Activated naive CD8-positive, alpha-beta T cell treated with anti-CD3 and anti-CD28 coated beads, Interleukin-2, amount 50 U/mL, for 24 hours (primary cell): ENCODE measurements around the gene OTOGL.

Source experiments
- ATAC-seq: fragments of 150-1000 bp; cut with Tn5 transposase; one replicate; pipeline ENCODE4 v1.10.0; 2021
- DNase-seq: peaks from one replicate; pipeline ENCODE4 v3.0.0; 2021
- H3K27ac Mint-ChIP-seq: one replicate; pipeline ENCODE4 v1.8.0; 2021; ENCODE audit warnings: mild to moderate bottlenecking, mixed read lengths
- H3K27me3 Mint-ChIP-seq: one replicate; pipeline ENCODE4 v1.8.0; 2021; ENCODE audit warnings: mixed read lengths
- H3K36me3 Mint-ChIP-seq: one replicate; pipeline ENCODE4 v1.8.0; 2021; ENCODE audit warnings: low read depth, mixed read lengths
- H3K4me1 Mint-ChIP-seq: one replicate; pipeline ENCODE4 v1.8.0; 2021; ENCODE audit warnings: mixed read lengths
- H3K4me3 Mint-ChIP-seq: one replicate; pipeline ENCODE4 v1.8.0; 2021; ENCODE audit warnings: mild to moderate bottlenecking, moderate library complexity, mixed read lengths
- H3K9me3 Mint-ChIP-seq: one replicate; pipeline ENCODE4 v1.8.0; 2021; ENCODE audit warnings: mixed read lengths

Gene OTOGL

DNA sequence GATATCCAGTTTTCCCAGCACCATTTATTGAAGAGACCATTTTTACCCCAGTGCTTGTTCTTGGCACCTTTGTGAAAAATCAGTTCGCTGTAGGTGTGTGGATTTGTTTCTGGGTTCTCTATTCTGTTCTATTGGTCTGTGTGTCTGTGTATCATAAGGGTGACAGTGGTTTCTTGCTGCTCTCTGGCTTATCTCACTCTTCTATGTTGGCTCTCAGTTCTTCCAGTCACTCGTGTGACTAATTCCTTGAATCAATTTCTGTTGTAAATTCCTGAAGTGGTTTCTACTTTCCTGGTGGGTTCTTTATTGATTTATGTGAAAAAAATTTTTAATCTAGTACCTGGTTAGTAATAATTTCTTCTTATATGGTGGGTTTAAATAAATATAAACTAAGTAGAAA is 58.3 kb downstream of the OTOGL start:
- DNase-seq, result no peak

GRCh38 chr12:80161612-80162011 is 62.3 kb downstream of the OTOGL start:
- H3K4me1 Mint-ChIP-seq, result no peaks in the 10 kb centered on the region
- H3K36me3 Mint-ChIP-seq, result no peaks in the 10 kb centered on the region
- H3K4me3 Mint-ChIP-seq, result no peak overlapping the region
- peaks cover 4% of the 10 kb centered on the region for H3K9me3 Mint-ChIP-seq
- ATAC-seq (no peak), DNase-seq (no peak)
- peaks cover 6% of the 10 kb centered on the region for H3K27me3 Mint-ChIP-seq
- no peak overlapping the region for H3K27ac Mint-ChIP-seq

More for the DNA sequence above, 58.3 kb downstream of the OTOGL start:
- no peak overlapping the region for H3K27ac Mint-ChIP-seq
- no peaks in the 10 kb centered on the region for H3K9me3 Mint-ChIP-seq
- no peak for ATAC-seq
- H3K4me3 Mint-ChIP-seq, result no peak overlapping the region
- peaks cover 2% of the 10 kb centered on the region for H3K4me1 Mint-ChIP-seq
- peaks cover 6% of the 10 kb centered on the region for H3K27me3 Mint-ChIP-seq
- H3K36me3 Mint-ChIP-seq, result no peaks in the 10 kb centered on the region

DNA sequence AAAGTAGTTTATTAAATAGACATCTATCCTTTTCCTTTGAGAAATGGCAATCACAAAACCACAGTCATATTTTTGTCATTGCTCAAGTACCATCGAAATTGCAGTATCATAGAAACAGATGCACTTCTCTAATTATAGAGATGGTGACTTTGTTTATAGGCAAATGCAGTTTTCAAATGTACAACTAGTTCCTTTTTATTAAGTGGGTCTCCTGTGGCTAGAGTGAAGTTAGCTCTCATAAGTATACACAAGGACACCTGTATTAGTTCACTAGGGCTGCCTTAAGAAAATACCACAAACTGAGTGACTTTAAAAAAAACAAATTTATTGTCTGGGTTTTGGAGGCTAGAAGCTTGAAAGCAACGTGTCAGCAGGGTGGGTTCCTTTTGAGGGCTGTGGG is 62.8 kb downstream of the OTOGL start:
- Mint-ChIP-seq H3K27ac (no peak overlapping the region), H3K4me3 (no peak overlapping the region), H3K36me3 (no peaks in the 10 kb centered on the region), H3K9me3 (peaks cover 4% of the 10 kb centered on the region), H3K27me3 (peaks cover 8% of the 10 kb centered on the region), H3K4me1 (no peaks in the 10 kb centered on the region)
- ATAC-seq, result no peak
- DNase-seq, result no peak

DNA sequence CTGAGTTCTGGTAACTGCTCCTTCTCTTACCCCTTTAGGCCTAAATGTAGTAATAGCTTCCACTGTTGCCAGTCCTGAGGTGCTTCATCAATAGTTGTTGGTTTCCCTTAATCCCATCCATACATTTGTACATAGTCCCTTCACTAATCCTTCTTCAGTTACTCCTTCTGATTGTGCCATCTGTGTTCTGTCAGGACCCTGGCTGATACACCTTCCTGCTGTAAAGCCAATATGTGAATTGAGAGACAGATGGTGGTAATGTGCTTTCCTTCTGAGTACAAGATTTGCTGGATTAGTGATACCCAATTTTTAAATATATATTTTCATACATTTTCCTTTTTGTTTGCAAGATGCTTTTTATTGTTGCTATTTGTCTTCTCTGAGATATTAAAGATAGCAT is 66.4 kb downstream of the OTOGL start:
- H3K27ac Mint-ChIP-seq, result no peak overlapping the region
- ATAC-seq, result no peak
- H3K4me3 Mint-ChIP-seq, result no peak overlapping the region
- H3K4me1 Mint-ChIP-seq, result peaks cover 7% of the 10 kb centered on the region
- DNase-seq, result no peak
- peaks cover 2% of the 10 kb centered on the region for H3K27me3 Mint-ChIP-seq
- H3K36me3 Mint-ChIP-seq, result no peaks in the 10 kb centered on the region
- peaks cover 4% of the 10 kb centered on the region for H3K9me3 Mint-ChIP-seq

DNA sequence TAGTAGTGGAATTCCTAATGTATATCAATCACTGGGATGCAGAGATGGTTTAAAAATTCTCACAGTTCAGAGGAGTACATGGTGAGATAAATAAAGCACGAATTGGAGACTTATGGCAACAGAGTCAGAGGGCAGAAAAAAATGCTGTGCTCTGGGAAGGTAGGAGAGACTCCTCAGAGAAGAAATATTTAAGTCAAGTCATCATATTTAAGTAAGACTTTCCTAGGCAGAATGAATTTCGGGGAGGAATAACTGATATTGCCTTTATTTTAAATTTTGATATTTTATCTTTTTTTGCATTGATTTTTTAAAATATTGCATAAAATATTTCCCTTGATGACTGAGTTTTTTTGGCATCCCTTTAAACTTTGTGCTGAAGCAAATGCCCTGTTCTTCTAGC is 67.4 kb downstream of the OTOGL start:
- ATAC-seq (no peak), DNase-seq (no peak)
- H3K36me3 Mint-ChIP-seq, result no peaks in the 10 kb centered on the region
- peaks cover 4% of the 10 kb centered on the region for H3K9me3 Mint-ChIP-seq
- H3K4me1 Mint-ChIP-seq, result peaks cover 7% of the 10 kb centered on the region
- no peak overlapping the region for H3K4me3 Mint-ChIP-seq
- no peak overlapping the region for H3K27ac Mint-ChIP-seq
- peaks cover 2% of the 10 kb centered on the region for H3K27me3 Mint-ChIP-seq

DNA sequence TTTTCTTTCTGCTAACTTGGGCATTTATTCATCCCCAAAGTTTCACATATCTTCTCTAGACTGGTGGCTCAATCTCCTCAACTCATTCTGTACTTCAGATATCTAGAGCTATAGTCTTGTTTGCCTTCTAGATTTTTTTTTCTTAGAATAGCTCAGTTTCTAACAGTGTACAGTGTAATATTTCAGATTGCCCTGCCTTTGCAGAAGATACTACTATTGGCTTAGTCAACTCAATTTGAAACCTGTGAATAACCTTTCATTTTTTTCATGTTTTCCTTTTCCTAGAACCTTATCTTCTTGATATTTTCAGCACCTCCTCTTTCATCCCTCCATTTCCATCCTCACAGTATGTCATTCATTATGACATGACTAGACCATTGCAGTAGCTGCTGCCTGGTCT is 69.6 kb downstream of the OTOGL start:
- Mint-ChIP-seq H3K36me3 (no peaks in the 10 kb centered on the region), H3K27me3 (peaks cover 6% of the 10 kb centered on the region), H3K9me3 (no peaks in the 10 kb centered on the region), H3K4me1 (peaks cover 7% of the 10 kb centered on the region), H3K27ac (peak overlapping the region; percentile 7), H3K4me3 (no peak overlapping the region)
- ATAC-seq, result peak; percentile 33
- no peak for DNase-seq

- H3K9me3 Mint-ChIP-seq, result no peaks in the 10 kb centered on the region
- no peaks in the 10 kb centered on the region for H3K36me3 Mint-ChIP-seq
- DNase-seq (no peak), ATAC-seq (no peak)
- no peak overlapping the region for H3K27ac Mint-ChIP-seq
- no peak overlapping the region for H3K4me3 Mint-ChIP-seq
- peaks cover 9% of the 10 kb centered on the region for H3K27me3 Mint-ChIP-seq
- peaks cover 7% of the 10 kb centered on the region for H3K4me1 Mint-ChIP-seq
These were observed 71.6 kb downstream of the OTOGL start for GRCh38 chr12:80170915-80171314.

DNA sequence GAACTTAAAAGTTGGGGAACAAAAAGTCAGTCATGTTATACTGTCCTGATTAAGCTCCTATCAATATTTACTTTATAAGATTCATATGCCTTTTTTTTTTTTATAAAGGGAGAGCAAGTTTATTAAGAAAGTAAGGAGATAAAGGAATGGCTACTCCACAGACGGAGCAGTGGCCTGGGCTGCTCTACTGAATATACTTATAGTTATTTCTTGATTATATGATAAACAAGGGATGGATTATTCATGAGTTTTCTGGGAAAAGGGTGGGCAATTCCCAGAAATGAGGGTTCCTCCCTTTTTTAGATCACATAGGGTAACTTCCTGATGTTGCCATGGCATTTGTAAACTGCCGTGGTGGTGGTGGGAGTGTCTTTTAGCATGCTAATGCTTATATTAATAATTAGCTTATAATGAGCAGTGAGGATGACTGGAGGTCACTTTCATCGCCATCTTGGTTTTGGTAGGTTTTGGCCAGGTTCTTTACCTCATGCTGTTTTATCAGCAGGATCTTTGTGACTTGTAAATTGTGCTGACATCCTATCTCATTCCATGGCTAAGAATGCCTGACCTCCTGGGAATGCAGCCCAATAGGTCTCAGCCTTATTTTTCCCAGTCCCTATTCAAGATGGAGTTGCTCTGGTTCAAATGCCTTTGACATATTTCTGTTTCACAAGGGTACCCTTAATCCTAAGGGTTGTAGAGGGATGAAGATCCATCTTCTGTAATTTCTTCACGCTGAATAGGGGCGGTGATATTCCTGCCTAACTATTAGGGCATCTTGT is 73.9 kb downstream of the OTOGL start:
- Mint-ChIP-seq H3K36me3 (no peaks in the 10 kb centered on the region), H3K9me3 (no peaks in the 10 kb centered on the region), H3K27ac (no peak overlapping the region), H3K4me1 (peaks cover 7% of the 10 kb centered on the region), H3K27me3 (peaks cover 7% of the 10 kb centered on the region), H3K4me3 (no peak overlapping the region)
- no peak for ATAC-seq
- DNase-seq, result no peak

DNA sequence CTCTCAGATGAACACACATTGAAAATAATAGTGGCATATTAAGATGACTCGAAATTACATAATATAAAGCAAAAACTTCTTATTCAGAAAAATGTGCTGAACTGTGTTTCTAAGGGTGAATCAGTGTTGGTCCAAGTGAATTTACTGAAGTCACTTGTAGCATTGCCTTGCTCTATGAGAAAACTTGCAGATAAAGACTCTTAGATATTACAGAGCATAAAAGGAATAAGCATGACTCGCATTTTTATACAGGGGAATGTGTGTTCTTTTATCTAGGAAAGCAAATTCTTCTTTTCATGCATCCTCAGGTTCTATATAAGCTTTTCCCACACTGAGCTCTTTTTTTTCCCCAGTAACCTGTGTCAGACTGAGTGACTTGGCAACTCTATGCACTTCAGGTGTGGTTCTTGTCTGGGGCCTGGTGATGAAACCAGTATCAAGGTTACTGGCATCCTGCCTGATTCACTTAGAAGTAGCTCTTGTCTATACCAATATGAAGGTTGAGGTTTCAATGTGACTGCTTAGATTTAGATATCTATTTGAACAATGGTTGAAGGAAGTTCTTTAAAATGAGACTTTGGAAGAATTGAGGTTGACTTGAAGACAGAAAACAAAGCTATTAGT is 76.1 kb downstream of the OTOGL start:
- peaks cover 11% of the 10 kb centered on the region for H3K4me1 Mint-ChIP-seq
- DNase-seq (no peak), ATAC-seq (peak; percentile 31)
- no peaks in the 10 kb centered on the region for H3K36me3 Mint-ChIP-seq
- peaks cover 7% of the 10 kb centered on the region for H3K27me3 Mint-ChIP-seq
- no peaks in the 10 kb centered on the region for H3K9me3 Mint-ChIP-seq
- no peak overlapping the region for H3K4me3 Mint-ChIP-seq
- H3K27ac Mint-ChIP-seq, result no peak overlapping the region

- H3K4me1 Mint-ChIP-seq, result peaks cover 11% of the 10 kb centered on the region
- peaks cover 7% of the 10 kb centered on the region for H3K27me3 Mint-ChIP-seq
- no peak overlapping the region for H3K27ac Mint-ChIP-seq
- no peaks in the 10 kb centered on the region for H3K9me3 Mint-ChIP-seq
- ATAC-seq, result no peak
- no peak overlapping the region for H3K4me3 Mint-ChIP-seq
- no peaks in the 10 kb centered on the region for H3K36me3 Mint-ChIP-seq
- no peak for DNase-seq
These were observed 77.4 kb downstream of the OTOGL start for GRCh38 chr12:80176706-80177105.

DNA sequence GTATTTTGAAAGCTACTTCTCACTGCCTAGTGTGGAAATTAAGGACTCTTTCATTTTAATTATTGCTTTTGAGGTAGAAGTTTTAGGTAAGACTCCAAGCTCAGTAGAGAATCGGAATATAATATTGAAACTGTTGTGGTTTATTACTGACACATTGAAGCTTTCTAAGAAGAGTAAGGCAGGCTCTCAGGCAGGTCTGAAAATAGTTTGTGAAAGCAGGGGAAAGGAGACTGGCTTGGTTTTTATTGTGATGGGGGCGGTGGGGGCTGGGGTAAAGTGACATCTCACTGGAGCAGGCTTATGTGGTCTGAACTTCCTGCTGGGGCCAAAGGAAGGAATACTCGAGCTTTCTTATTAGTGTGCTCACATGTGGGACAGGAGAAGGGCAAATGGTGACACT is 79.5 kb downstream of the OTOGL start:
- no peaks in the 10 kb centered on the region for H3K9me3 Mint-ChIP-seq
- peaks cover 11% of the 10 kb centered on the region for H3K4me1 Mint-ChIP-seq
- ATAC-seq (peak; percentile 75), DNase-seq (peak; percentile 21)
- H3K27me3 Mint-ChIP-seq, result peaks cover 3% of the 10 kb centered on the region
- H3K4me3 Mint-ChIP-seq, result no peak overlapping the region
- H3K36me3 Mint-ChIP-seq, result no peaks in the 10 kb centered on the region
- H3K27ac Mint-ChIP-seq, result peak overlapping the region; percentile 36

DNA sequence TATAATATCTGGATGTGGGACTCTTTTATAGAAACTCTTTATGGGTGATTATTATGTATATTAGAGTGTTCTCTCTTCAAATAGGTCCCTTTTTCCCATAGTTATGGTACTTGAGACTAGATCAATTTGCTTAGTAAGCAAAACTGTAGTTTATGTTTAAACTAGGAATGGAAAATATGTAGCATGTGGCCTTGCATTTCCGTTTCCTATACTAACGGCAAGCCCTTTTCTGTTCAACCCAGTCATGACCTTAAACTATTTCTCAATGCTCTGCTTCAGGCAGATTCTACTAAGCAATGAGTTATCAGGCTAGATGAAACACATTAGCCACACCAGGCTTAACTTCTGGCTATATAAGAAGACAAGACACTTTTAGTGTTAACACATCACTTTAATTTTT is 84.6 kb downstream of the OTOGL start:
- H3K9me3 Mint-ChIP-seq, result no peaks in the 10 kb centered on the region
- peaks cover 2% of the 10 kb centered on the region for H3K27me3 Mint-ChIP-seq
- peaks cover 5% of the 10 kb centered on the region for H3K4me1 Mint-ChIP-seq
- H3K4me3 Mint-ChIP-seq, result no peak overlapping the region
- no peak for ATAC-seq
- H3K27ac Mint-ChIP-seq, result no peak overlapping the region
- no peaks in the 10 kb centered on the region for H3K36me3 Mint-ChIP-seq
- no peak for DNase-seq

GRCh38 chr12:80184926-80185325 is 85.6 kb downstream of the OTOGL start:
- Mint-ChIP-seq H3K4me1 (no peaks in the 10 kb centered on the region), H3K27ac (no peak overlapping the region), H3K4me3 (no peak overlapping the region), H3K36me3 (no peaks in the 10 kb centered on the region), H3K27me3 (peaks cover 2% of the 10 kb centered on the region), H3K9me3 (no peaks in the 10 kb centered on the region)
- no peak for ATAC-seq
- DNase-seq, result no peak

GRCh38 chr12:80186727-80187217 is 87.4 kb downstream of the OTOGL start:
- Mint-ChIP-seq H3K36me3 (no peaks in the 10 kb centered on the region), H3K4me1 (no peaks in the 10 kb centered on the region), H3K27me3 (peaks cover 2% of the 10 kb centered on the region), H3K9me3 (no peaks in the 10 kb centered on the region), H3K4me3 (no peak overlapping the region), H3K27ac (no peak overlapping the region)
- DNase-seq (peak; percentile 11), ATAC-seq (no peak)

- H3K36me3 Mint-ChIP-seq, result no peaks in the 10 kb centered on the region
- H3K27ac Mint-ChIP-seq, result peak overlapping the region; percentile 40
- H3K27me3 Mint-ChIP-seq, result peaks cover 8% of the 10 kb centered on the region
- no peaks in the 10 kb centered on the region for H3K4me1 Mint-ChIP-seq
- peak; percentile 14 for DNase-seq
- H3K4me3 Mint-ChIP-seq, result no peak overlapping the region
- peak; percentile 90 for ATAC-seq
- no peaks in the 10 kb centered on the region for H3K9me3 Mint-ChIP-seq
These were observed 88.3 kb downstream of the OTOGL start for GRCh38 chr12:80187660-80188090.
